HepG2 (cell line): ENCODE results near the gene SH3D21. TPM values are rescaled to one million over a fixed set of nuclear protein-coding genes. Genes with fewer than 3 reads are reported as not detected.

Experiments
- ATRX ChIP-seq: sonication (generic); formaldehyde crosslinking; IDR thresholded peaks from 2 replicates; pipeline ENCODE4 v1.4.0; 2020; ENCODE audit warnings: missing genetic modification reagents, borderline replicate concordance
- CCAR2 ChIP-seq: fragments of 200-400 bp; formaldehyde crosslinking; optimal IDR thresholded peaks from 2 replicates; pipeline ENCODE3; 2018; ENCODE audit warnings: low read depth, mild to moderate bottlenecking, low read length, moderate library complexity
- GPN1 ChIP-seq: sonication (generic); formaldehyde crosslinking; IDR thresholded peaks from 2 replicates; pipeline ENCODE4 v1.5.1; 2020; ENCODE audit warnings: missing genetic modification reagents, borderline replicate concordance
- GRHL1 ChIP-seq: sonication (generic); formaldehyde crosslinking; conservative IDR thresholded peaks from 2 replicates; pipeline ENCODE4 v1.8.0; 2022; ENCODE audit warnings: missing genetic modification reagents
- HMGXB4 ChIP-seq, 2 experiments: sonication (generic) in 1 of 2; formaldehyde crosslinking in 1 of 2; IDR thresholded peaks; 2 replicates each; pipeline versions ENCODE4 v1.4.0 to v1.6.1; 2018 to 2020; ENCODE audit warnings: missing genetic modification reagents in 2 of 2, borderline replicate concordance in 1 of 2, low read depth in 1 of 2, mild to moderate bottlenecking in 1 of 2, missing biosample characterization in 1 of 2
- MIXL1 ChIP-seq: IDR thresholded peaks from 2 replicates; pipeline ENCODE4 v1.6.1; 2016
- MZF1 ChIP-seq: sonication (generic); formaldehyde crosslinking; IDR thresholded peaks from 2 replicates; pipeline ENCODE4 v1.8.1; 2023; ENCODE audit warnings: mild to moderate bottlenecking, missing genetic modification reagents, borderline replicate concordance
- NFRKB ChIP-seq: fragments of 450-650 bp; IDR thresholded peaks from 2 replicates; pipeline ENCODE4 v1.6.1; 2017
- SP2 ChIP-seq: sonication (generic); formaldehyde crosslinking; IDR thresholded peaks from 2 replicates; pipeline ENCODE4 v1.5.1; 2020; ENCODE audit warnings: mild to moderate bottlenecking, missing genetic modification reagents
- SPEN ChIP-seq: sonication (generic); formaldehyde crosslinking; IDR thresholded peaks from 2 replicates; pipeline ENCODE4 v1.5.1; 2020; ENCODE audit warnings: low read depth, mild to moderate bottlenecking, missing genetic modification reagents
- ZBTB14 ChIP-seq: sonication (generic); formaldehyde crosslinking; IDR thresholded peaks from 2 replicates; pipeline ENCODE4 v1.4.0; 2020; ENCODE audit warnings: missing genetic modification reagents
- ZBTB43 ChIP-seq: sonication (generic); formaldehyde crosslinking; conservative IDR thresholded peaks from 2 replicates; pipeline ENCODE4 v1.4.0; 2020; ENCODE audit warnings: missing genetic modification reagents
- ZBTB46 ChIP-seq: sonication (generic); formaldehyde crosslinking; IDR thresholded peaks from 2 replicates; pipeline ENCODE4 v1.4.0; 2020; ENCODE audit warnings: mild to moderate bottlenecking, missing genetic modification reagents, borderline replicate concordance
- ZMYM3 ChIP-seq: sonication (generic); formaldehyde crosslinking; IDR thresholded peaks from 2 replicates; pipeline ENCODE4 v1.5.1; 2020; ENCODE audit warnings: mild to moderate bottlenecking, missing genetic modification reagents
- ZNF383 ChIP-seq: sonication (generic); formaldehyde crosslinking; IDR thresholded peaks from 2 replicates; pipeline ENCODE4 v1.4.0; 2020; ENCODE audit warnings: missing genetic modification reagents, mild to moderate bottlenecking, borderline replicate concordance
- ZNF543 ChIP-seq: sonication (generic); formaldehyde crosslinking; IDR thresholded peaks from 2 replicates; pipeline ENCODE4 v1.4.0; 2020; ENCODE audit warnings: mild to moderate bottlenecking, missing genetic modification reagents
- ZNF547 ChIP-seq: sonication (generic); formaldehyde crosslinking; IDR thresholded peaks from 2 replicates; pipeline ENCODE4 v1.5.1; 2020; ENCODE audit warnings: mild to moderate bottlenecking, missing genetic modification reagents
- polyA plus RNA-seq, 8 experiments: library from polyadenylated mRNA; depleted of rRNA in 3 of 8; stranded (reverse) in 7 of 8; unstranded in 1 of 8; fragments of >200 nt; fragmentation: Illumina TruSeq in 4 of 8; extraction: Trizol in 4 of 8; gene quantifications; 2 replicates each; pipeline versions ENCODE4 v1.2.1 to v1.2.3, GENCODE V29; 2011 to 2016; ENCODE audit warnings: low read depth in 4 of 8, missing spikeins in 1 of 8, mixed read lengths in 1 of 8; ENCODE audit not compliant: insufficient read depth in 1 of 8
- total RNA-seq, 5 experiments: library from RNA; depleted of rRNA; stranded (reverse); fragments of >200 nt; fragmentation: Illumina TruSeq; extraction: Trizol; gene quantifications; 2 replicates each; pipeline ENCODE4 v1.2.3, GENCODE V29; 2016; ENCODE audit warnings: low read depth in 1 of 5
- TF ChIP-seq, protein P1 (sequence below): sonication (generic); formaldehyde crosslinking; IDR thresholded peaks from 2 replicates; pipeline ENCODE4 v1.4.0; 2020; ENCODE audit warnings: missing genetic modification reagents, low read depth, mild to moderate bottlenecking, borderline replicate concordance
- TF ChIP-seq, protein P2 (sequence below): sonication (generic); formaldehyde crosslinking; IDR thresholded peaks from 2 replicates; pipeline ENCODE4 v1.4.0; 2020; ENCODE audit warnings: mild to moderate bottlenecking, low read depth, missing genetic modification reagents

Gene SH3D21
- total and polyA plus RNA-seq, 2 of the 13 experiments (the other 11 are each of a cell fraction or from before 2014, with no cell fraction given) = 5.1 to 8.6 TPM

DNA sequence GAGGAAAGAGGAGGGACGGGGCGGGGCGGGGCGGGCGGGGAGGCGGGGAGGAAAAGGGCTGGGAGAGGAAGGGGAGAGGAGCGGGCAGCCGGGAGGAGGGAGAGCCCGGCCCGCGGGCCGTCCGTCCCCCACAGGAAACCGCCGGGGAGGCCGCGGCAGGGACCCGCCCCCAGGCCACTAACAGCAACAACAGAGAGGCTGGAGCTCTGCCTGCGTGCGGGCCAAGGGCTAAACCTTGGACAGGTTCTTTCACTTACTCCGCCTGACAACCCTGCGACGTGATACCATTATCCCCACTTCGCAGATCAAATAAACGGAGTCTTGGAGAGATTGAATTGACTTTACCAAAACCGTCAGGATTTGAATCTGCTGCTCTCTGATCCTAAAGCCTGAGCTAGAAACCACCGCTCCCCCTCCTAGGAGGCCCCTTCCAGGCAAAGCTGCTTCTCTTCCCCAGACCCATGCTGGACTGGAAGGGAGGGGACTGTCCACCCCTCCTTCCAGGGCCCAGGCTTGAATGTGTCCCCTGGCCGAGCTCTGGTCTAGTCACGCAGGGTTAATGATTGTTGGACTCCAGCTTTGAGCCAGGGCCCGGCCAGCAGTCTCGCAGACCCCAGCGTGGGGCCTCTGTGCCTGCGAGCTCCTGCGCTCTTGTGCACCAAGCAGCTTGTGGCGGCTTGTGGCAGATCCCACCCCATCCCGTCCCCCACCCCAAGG, 17.6 kb downstream of the SH3D21 start, which contains the start of gene EVA1B (continued):
- TF ChIP-seq HMGXB4 (CRISPR knock-in tag; IDR thresholded peaks at IDR 0.05; ENCODE audit: borderline replicate concordance in 1 of 2, low read depth in 1 of 2) (peak in 1 of 2 experiments; percentile 61; a peak in 1 of 4 replicates), ZBTB46 (CRISPR knock-in tag) (no peak), MZF1 (no peak), MIXL1 (no peak), CCAR2 (no peak), SP2 (CRISPR knock-in tag) (no peak), ATRX (CRISPR knock-in tag) (no peak), ZMYM3 (CRISPR knock-in tag) (peak; percentile 54), SPEN (CRISPR knock-in tag) (peak; percentile 59; the same call in 1 of the 2 replicates), GPN1 (CRISPR knock-in tag) (no peak), ZBTB43 (CRISPR knock-in tag) (no peak), ZNF547 (CRISPR knock-in tag) (no peak), NFRKB (no peak), ZNF543 (CRISPR knock-in tag) (no peak), ZBTB14 (CRISPR knock-in tag) (no peak), GRHL1 (CRISPR knock-in tag) (no peak), ZNF383 (CRISPR knock-in tag) (no peak)
- TF ChIP-seq, protein P1, sequence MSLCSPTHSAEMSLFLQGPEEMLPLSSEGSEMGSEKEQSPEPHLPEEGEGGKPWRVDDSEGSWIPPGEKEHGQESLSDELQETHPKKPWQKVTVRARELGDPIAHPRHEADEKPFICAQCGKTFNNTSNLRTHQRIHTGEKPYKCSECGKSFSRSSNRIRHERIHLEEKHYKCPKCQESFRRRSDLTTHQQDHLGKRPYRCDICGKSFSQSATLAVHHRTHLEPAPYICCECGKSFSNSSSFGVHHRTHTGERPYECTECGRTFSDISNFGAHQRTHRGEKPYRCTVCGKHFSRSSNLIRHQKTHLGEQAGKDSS = peak; percentile 71; the same call in 1 of the 2 replicates
- TF ChIP-seq, protein P2, sequence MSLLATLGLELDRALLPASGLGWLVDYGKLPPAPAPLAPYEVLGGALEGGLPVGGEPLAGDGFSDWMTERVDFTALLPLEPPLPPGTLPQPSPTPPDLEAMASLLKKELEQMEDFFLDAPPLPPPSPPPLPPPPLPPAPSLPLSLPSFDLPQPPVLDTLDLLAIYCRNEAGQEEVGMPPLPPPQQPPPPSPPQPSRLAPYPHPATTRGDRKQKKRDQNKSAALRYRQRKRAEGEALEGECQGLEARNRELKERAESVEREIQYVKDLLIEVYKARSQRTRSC (CRISPR knock-in tag) = 0 out of 2 replicates have a peak, but pooled peaks have one; percentile 69
